Large intestine (tissue), 3 donors: Measurements from ENCODE around the gene NMT1. TPM values are rescaled to one million over a fixed set of nuclear protein-coding genes. Genes with fewer than 3 reads are reported as not detected.

Experiments
- DNase-seq, 2 donors: peaks; one replicate each; pipeline versions ENCODE4 v3.0.0 to v3.0.0-alpha.2; 2013
- H3K27ac ChIP-seq: one replicate; pipeline ENCODE4 v1.5.1; 2013; ENCODE audit warnings: low read length
- H3K27me3 ChIP-seq: 2 replicates; pipeline ENCODE4 v1.6.1; 2013; ENCODE audit warnings: low read length; ENCODE audit not compliant: control insufficient read depth, insufficient read depth
- H3K36me3 ChIP-seq: 2 replicates; pipeline ENCODE4 v1.6.1; 2013; ENCODE audit warnings: low read length; ENCODE audit not compliant: control insufficient read depth, insufficient read depth
- H3K4me1 ChIP-seq: one replicate; pipeline ENCODE4 v1.6.1; 2013; ENCODE audit warnings: low read length; ENCODE audit not compliant: control insufficient read depth, insufficient read depth
- H3K4me3 ChIP-seq: one replicate; pipeline ENCODE4 v1.5.1; 2013; ENCODE audit warnings: low read length
- H3K9me3 ChIP-seq: one replicate; pipeline ENCODE4 v1.6.1; 2013; ENCODE audit warnings: mild to moderate bottlenecking, low read depth, low read length, moderate library complexity; ENCODE audit not compliant: control insufficient read depth
- WGBS: methylation state at CpG from one replicate; pipeline ENCODE4 v1.1.5; 2013; ENCODE audit warnings: low lambda C conversion rate; ENCODE audit not compliant: insufficient coverage; 5-methylcytosine and 5-hydroxymethylcytosine counted together
- polyA plus RNA-seq: library from polyadenylated mRNA; unstranded; fragments of 120-200 nt; gene quantifications from one replicate; pipeline ENCODE4 v1.2.1, GENCODE V29; 2013

NMT1 gene
- polyA plus RNA-seq, 1 donor, result 51.0 TPM

GRCh38 chr17:45036691-45037090 lies 24.4 kb upstream of the NMT1 start:
- Histone ChIP-seq H3K4me1 (no peaks in the 10 kb centered on the region), H3K27me3 (no peaks in the 10 kb centered on the region), H3K27ac (no peak overlapping the region), H3K4me3 (no peak overlapping the region), H3K9me3 (no peaks in the 10 kb centered on the region), H3K36me3 (peaks cover 23% of the 10 kb centered on the region)
- WGBS, result no CpG with 5 or more reads among the region's 3 CpGs
- DNase-seq, result peak in 1 of 2 donors; percentile 75

DNA sequence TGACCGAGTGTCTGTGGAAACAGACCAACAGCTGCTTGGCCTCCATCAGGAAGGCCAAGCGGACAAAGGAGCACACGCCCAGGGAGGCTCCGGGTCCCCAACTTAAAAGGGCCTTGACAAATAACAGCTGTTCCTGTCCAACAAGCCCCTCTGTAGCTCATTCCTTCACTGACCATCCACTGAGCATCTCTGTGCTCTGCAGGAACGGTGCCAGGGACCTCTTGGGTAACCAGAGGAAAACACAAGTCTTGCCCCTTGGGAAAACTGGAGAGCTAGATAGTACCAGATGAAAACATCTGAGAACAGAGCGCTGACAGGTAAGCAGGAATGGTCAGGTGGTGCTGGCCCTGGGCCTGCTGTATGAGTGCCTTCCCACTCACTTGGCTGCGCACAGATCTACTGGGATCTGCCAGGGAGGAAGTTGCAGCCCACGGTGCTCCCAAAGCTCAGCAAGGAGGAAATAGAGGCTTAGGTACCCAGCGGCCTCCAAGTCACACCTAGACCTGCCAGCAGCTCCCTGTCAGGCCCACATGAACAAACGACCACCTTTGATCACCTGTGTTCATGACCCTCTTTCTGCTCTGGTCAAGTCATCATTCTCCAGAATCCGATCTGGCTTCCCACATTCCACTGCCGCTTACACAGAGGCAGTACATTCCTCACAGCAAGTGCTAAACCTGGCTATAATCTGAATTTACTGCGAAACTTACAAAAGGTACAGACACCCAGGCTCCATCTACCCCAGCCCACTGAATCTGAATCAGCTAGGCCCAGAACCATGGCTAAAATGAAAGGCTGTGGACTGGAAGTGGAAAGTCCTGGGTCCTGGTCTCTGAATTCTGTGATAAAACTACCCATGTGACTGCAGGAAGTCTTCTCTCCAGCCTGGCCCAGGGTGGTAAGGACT lies 22.1 kb upstream of the NMT1 start:
- no peak overlapping the region for H3K4me3 ChIP-seq
- no peaks in the 10 kb centered on the region for H3K27me3 ChIP-seq
- WGBS, result no CpG with 5 or more reads among the region's 13 CpGs
- no peaks in the 10 kb centered on the region for H3K9me3 ChIP-seq
- H3K27ac ChIP-seq, result no peak overlapping the region
- peaks cover 4% of the 10 kb centered on the region for H3K4me1 ChIP-seq
- peaks cover 12% of the 10 kb centered on the region for H3K36me3 ChIP-seq
- DNase-seq, result no peak

DNA sequence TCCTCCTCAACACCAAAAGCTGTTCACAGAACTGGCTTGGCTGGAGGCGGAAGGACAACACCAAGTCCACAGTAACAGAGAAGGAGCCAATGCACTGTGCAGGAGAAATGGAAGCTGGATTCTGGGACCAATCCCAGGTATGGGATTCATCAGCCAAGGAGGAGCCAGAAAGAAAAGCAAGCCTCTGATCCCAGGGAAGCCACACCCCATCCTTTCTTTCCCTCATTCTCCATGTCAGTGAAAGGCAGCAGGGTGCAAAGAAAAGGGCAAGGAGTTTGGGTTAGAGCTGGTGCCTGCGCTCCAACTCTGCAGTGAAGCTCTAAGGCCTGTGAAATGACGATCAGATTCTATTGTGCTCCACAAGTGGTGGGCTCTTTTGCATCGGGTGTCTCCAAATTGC lies 20.7 kb upstream of the NMT1 start:
- Histone ChIP-seq H3K4me3 (no peak overlapping the region), H3K27me3 (no peaks in the 10 kb centered on the region), H3K9me3 (no peaks in the 10 kb centered on the region), H3K27ac (no peak overlapping the region), H3K4me1 (peaks cover 5% of the 10 kb centered on the region), H3K36me3 (peaks cover 4% of the 10 kb centered on the region)
- no CpG with 5 or more reads among the region's 4 CpGs for WGBS
- no peak for DNase-seq

- Histone ChIP-seq H3K4me3 (no peak overlapping the region), H3K27me3 (no peaks in the 10 kb centered on the region), H3K27ac (no peak overlapping the region), H3K36me3 (peaks cover 4% of the 10 kb centered on the region), H3K9me3 (no peaks in the 10 kb centered on the region), H3K4me1 (peaks cover 5% of the 10 kb centered on the region)
- WGBS, result 100% methylated on average over 1 of the region's 11 CpGs
- no peak for DNase-seq
Measured at GRCh38 chr17:45042346-45043120, 18.6 kb upstream of the NMT1 start.

DNA sequence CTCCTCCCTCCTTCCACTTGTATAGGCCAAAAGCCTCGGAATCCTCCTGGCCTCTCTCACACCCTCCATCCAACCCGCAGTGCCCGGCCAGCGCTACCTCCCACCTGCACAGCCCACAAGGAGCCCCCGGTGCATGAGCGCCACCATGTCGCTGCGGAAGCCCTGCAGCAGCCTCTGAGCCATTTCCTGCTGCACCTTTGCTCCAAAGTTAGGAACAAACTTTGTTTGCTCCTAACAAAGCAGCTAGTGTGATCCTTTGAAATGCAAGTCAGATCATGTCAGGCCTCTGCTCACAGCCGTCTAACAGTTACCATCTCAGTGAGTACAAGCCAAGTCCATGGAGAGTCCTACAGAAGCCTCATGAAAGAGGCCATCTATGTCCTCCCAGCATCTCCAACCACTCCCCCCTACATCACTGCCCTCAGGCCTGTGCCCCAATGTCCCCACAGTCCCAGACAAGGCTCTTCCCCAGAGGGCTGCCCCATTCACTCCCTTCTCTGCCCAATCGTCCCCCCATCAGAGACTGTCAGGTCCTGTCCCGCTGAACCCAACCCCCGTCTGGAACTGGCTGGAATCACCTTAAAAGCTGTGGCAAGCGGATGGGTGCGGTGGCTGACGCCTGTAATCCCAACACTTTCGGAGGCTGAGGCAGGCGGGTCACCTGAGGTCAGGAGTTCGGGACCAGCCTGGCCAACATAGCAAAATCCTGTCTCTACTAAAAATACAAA lies 17.1 kb upstream of the NMT1 start:
- no peak overlapping the region for H3K4me3 ChIP-seq
- H3K4me1 ChIP-seq, result peaks cover 5% of the 10 kb centered on the region
- DNase-seq, result no peak
- H3K9me3 ChIP-seq, result no peaks in the 10 kb centered on the region
- peaks cover 4% of the 10 kb centered on the region for H3K36me3 ChIP-seq
- H3K27me3 ChIP-seq, result no peaks in the 10 kb centered on the region
- H3K27ac ChIP-seq, result no peak overlapping the region
- no CpG with 5 or more reads among the region's 18 CpGs for WGBS

DNA sequence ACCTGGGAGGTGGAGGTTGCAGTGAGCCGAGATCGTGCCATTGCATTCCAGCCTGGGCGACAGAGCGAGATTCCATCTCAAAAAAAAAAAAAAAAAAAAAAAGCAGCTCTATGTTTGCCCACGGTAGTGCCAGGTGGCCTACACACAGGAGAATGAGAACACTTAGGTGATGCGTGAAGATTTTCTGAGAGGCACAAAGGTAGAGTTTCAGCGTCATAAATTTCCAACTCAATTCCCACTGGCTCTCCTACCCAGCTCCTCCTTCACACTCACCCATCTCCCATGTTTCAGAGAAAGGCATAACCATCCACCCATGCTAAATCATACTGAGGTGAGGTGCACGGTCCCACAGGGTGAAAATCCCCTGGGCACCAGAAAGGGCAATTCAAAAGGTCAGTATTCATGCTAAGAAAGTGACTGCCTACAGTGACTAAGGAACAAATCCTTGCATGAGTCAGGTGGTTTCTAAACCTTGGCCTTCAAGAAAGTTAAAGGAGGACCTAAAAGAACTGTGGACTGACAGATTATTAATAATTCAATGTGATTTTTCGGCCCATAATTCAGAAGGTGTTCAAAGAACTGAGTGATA lies 14.5 kb upstream of the NMT1 start:
- Histone ChIP-seq H3K36me3 (peaks cover 4% of the 10 kb centered on the region), H3K9me3 (no peaks in the 10 kb centered on the region), H3K27me3 (no peaks in the 10 kb centered on the region), H3K4me1 (peaks cover 5% of the 10 kb centered on the region), H3K4me3 (no peak overlapping the region), H3K27ac (no peak overlapping the region)
- WGBS, result 100% methylated on average over 1 of the region's 9 CpGs
- no peak for DNase-seq

- H3K36me3 ChIP-seq, result no peaks in the 10 kb centered on the region
- H3K27ac ChIP-seq, result no peak overlapping the region
- H3K4me1 ChIP-seq, result peaks cover 4% of the 10 kb centered on the region
- H3K27me3 ChIP-seq, result no peaks in the 10 kb centered on the region
- no peak for DNase-seq
- H3K9me3 ChIP-seq, result no peaks in the 10 kb centered on the region
- no peak overlapping the region for H3K4me3 ChIP-seq
- WGBS, result 80% methylated on average over 3 of the region's 8 CpGs
Measured at GRCh38 chr17:45048795-45049563, 12.1 kb upstream of the NMT1 start.

DNA sequence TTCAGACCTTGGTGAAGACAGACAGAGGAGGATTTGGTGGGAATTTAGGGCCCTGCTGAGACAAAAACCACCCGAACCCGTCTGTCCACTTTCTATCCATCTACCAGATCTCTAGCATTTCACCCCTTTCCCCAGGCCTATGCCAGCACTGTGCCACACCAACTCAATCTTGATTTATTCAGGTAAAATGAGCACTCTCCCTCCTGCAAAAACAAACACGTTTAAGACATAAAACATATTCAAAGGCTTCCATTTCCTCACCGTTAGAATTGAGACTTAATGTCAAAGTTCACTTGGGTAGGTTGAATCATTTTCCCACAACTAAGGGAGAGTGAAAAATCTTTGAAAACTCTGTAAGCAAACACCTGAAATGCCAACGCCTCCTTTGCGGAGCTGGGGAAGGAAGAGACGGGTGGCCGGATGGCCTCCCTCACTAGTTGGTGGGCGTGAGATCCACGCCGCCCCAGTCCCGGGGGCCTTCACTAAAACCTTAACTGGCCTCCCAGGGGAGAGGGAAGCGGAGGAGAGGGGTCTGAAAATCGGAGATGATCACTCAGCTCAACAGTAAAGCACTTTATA lies 10.5 kb upstream of the NMT1 start:
- WGBS, result 0% methylated on average over 1 of the region's 14 CpGs
- peaks cover 3% of the 10 kb centered on the region for H3K4me1 ChIP-seq
- peak overlapping the region; percentile 74 for H3K4me3 ChIP-seq
- no peaks in the 10 kb centered on the region for H3K36me3 ChIP-seq
- DNase-seq, result peak in 1 of 2 donors; percentile 62
- no peaks in the 10 kb centered on the region for H3K27me3 ChIP-seq
- H3K27ac ChIP-seq, result peak overlapping the region; percentile 96
- no peaks in the 10 kb centered on the region for H3K9me3 ChIP-seq

- DNase-seq, result peak; percentile 96 to 97
- Histone ChIP-seq H3K4me1 (peaks cover 3% of the 10 kb centered on the region), H3K4me3 (peak within 1 kb of the TSS; percentile 74), H3K27ac (peak within 1 kb of the TSS; percentile 96), H3K9me3 (no peaks in the 10 kb centered on the region), H3K27me3 (no peaks in the 10 kb centered on the region), H3K36me3 (no peaks in the 10 kb centered on the region)
- no CpG with 5 or more reads among the region's 56 CpGs for WGBS
Measured at GRCh38 chr17:45051060-45051719, 9.9 kb upstream of the NMT1 start, which contains the start of gene DCAKD. Gene DCAKD, minus strand, starts transcription at chr17:45051632. Its CDS starts 16,747 bp downstream, at chr17:45034885.
